Measurements from ENCODE around the gene SPO11. TPM values are rescaled to one million over a fixed set of nuclear protein-coding genes. Genes with fewer than 3 reads are reported as not detected.

SPO11 gene
- total RNA-seq, 1 experiment from 2014 or later = not detected

- no peaks in the 10 kb centered on the region for H4K20me1 ChIP-seq (ENCODE audit: low read length)
- POLR2A ChIA-PET (ENCODE audit: unreplicated experiment) = no interaction called here
- no peak overlapping the region for H3K27ac ChIP-seq (ENCODE audit: low read length)
- no peak for DNase-seq
- H3K4me1 ChIP-seq (ENCODE audit: insufficient read depth, low read length) = peaks cover 22% of the 10 kb centered on the region
- no TSS peak for BruUV-seq (replicated peaks)
- CTCF ChIA-PET = no interaction called here
- TF ChIP-seq, protein P1, sequence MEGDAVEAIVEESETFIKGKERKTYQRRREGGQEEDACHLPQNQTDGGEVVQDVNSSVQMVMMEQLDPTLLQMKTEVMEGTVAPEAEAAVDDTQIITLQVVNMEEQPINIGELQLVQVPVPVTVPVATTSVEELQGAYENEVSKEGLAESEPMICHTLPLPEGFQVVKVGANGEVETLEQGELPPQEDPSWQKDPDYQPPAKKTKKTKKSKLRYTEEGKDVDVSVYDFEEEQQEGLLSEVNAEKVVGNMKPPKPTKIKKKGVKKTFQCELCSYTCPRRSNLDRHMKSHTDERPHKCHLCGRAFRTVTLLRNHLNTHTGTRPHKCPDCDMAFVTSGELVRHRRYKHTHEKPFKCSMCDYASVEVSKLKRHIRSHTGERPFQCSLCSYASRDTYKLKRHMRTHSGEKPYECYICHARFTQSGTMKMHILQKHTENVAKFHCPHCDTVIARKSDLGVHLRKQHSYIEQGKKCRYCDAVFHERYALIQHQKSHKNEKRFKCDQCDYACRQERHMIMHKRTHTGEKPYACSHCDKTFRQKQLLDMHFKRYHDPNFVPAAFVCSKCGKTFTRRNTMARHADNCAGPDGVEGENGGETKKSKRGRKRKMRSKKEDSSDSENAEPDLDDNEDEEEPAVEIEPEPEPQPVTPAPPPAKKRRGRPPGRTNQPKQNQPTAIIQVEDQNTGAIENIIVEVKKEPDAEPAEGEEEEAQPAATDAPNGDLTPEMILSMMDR (conservative IDR thresholded peaks at IDR 0.05; ENCODE audit: low read depth, low read length) = no peak
- no peaks in the 10 kb centered on the region for H3K36me3 ChIP-seq (ENCODE audit: low read depth, low read length)
- H3K9ac ChIP-seq (ENCODE audit: low read length) = no peak overlapping the region
- no peak overlapping the region for H3K4me3 ChIP-seq (ENCODE audit: low read length)
- H3K9me3 ChIP-seq (ENCODE audit: low read length) = no peaks in the 10 kb centered on the region
- intact Hi-C loops (cut with micrococcal nuclease) = no loop called here
- ATAC-seq = no peak
- H2AFZ ChIP-seq (ENCODE audit: low read length) = no peak overlapping the region
- H3K27me3 ChIP-seq (ENCODE audit: low read length) = no peaks in the 10 kb centered on the region
- H3K79me2 ChIP-seq (ENCODE audit: low read length) = peaks cover 8% of the 10 kb centered on the region
- H3K4me2 ChIP-seq (ENCODE audit: low read length) = no peak overlapping the region
- no peaks in the 10 kb centered on the region for H3K9me2 ChIP-seq (replicated peaks; ENCODE audit: low read length)
- H3F3A ChIP-seq (ENCODE audit: low read length, unreplicated experiment) = no peaks in the 10 kb centered on the region
These were observed 57.9 kb downstream of the SPO11 start for GRCh38 chr20:57387463-57387862.

GRCh38 chr20:57387945-57388371 is 58.4 kb downstream of the SPO11 start:
- no peak overlapping the region for H2AFZ ChIP-seq (ENCODE audit: low read length)
- no peaks in the 10 kb centered on the region for H3K9me3 ChIP-seq (ENCODE audit: low read length)
- H3K9ac ChIP-seq (ENCODE audit: low read length) = no peak overlapping the region
- H3K4me2 ChIP-seq (ENCODE audit: low read length) = no peak overlapping the region
- BruUV-seq (replicated peaks) = no TSS peak
- ATAC-seq (no peak), DNase-seq (no peak)
- peaks cover 27% of the 10 kb centered on the region for H3K4me1 ChIP-seq (ENCODE audit: insufficient read depth, low read length)
- peaks cover 3% of the 10 kb centered on the region; the same call in 1 of the 2 replicates for H4K20me1 ChIP-seq (ENCODE audit: low read length)
- H3F3A ChIP-seq (ENCODE audit: low read length, unreplicated experiment) = no peaks in the 10 kb centered on the region
- no peaks in the 10 kb centered on the region for H3K27me3 ChIP-seq (ENCODE audit: low read length)
- intact Hi-C loops (cut with micrococcal nuclease) = no loop called here
- CTCF ChIA-PET = no interaction called here
- TF ChIP-seq EZH2phosphoT487 (IDR thresholded peaks at IDR 0.05; ENCODE audit: borderline replicate concordance, low read length) (no peak), EZH2 (IDR thresholded peaks at IDR 0.05; ENCODE audit: low read length, unreplicated experiment) (no peak)
- TF ChIP-seq, protein P1 (conservative IDR thresholded peaks at IDR 0.05; ENCODE audit: low read depth, low read length) = no peak
- H3K9me2 ChIP-seq (replicated peaks; ENCODE audit: low read length) = no peaks in the 10 kb centered on the region
- H3K27ac ChIP-seq (ENCODE audit: low read length) = no peak overlapping the region
- H3K36me3 ChIP-seq (ENCODE audit: low read depth, low read length) = no peaks in the 10 kb centered on the region
- peaks cover 13% of the 10 kb centered on the region for H3K79me2 ChIP-seq (ENCODE audit: low read length)
- H3K4me3 ChIP-seq (ENCODE audit: low read length) = no peak overlapping the region
- POLR2A ChIA-PET (ENCODE audit: unreplicated experiment) = no interaction called here

GRCh38 chr20:57388953-57389694 is 59.5 kb downstream of the SPO11 start:
- intact Hi-C loops (cut with micrococcal nuclease) = no loop called here
- peaks cover 33% of the 10 kb centered on the region for H3K4me1 ChIP-seq (ENCODE audit: insufficient read depth, low read length)
- 0 out of 2 replicates have a peak overlapping the region, but pooled peaks have one; percentile 0 for H3K27ac ChIP-seq (ENCODE audit: low read length)
- H2AFZ ChIP-seq (ENCODE audit: low read length) = peak overlapping the region; percentile 85
- peaks cover 5% of the 10 kb centered on the region; the same call in 1 of the 2 replicates for H3K36me3 ChIP-seq (ENCODE audit: low read depth, low read length)
- no TSS peak for BruUV-seq (replicated peaks)
- H3F3A ChIP-seq (ENCODE audit: low read length, unreplicated experiment) = no peaks in the 10 kb centered on the region
- peaks cover 25% of the 10 kb centered on the region for H3K79me2 ChIP-seq (ENCODE audit: low read length)
- DNase-seq (peak; percentile 89), ATAC-seq (peak; percentile 69)
- ChIA-PET POLR2A (ENCODE audit: unreplicated experiment) (no interaction called here), CTCF (interaction anchor here (0.6 kb wide), 2 partner anchors 59 to 110 kb away, joined by 6 to 8 read pairs; no protein-coding TSS in a partner anchor)
- H3K9me3 ChIP-seq (ENCODE audit: low read length) = no peaks in the 10 kb centered on the region
- peak overlapping the region; percentile 81 for H3K4me2 ChIP-seq (ENCODE audit: low read length)
- H3K9ac ChIP-seq (ENCODE audit: low read length) = peak overlapping the region; percentile 71
- peak overlapping the region; percentile 58; the same call in 1 of the 2 replicates for H3K4me3 ChIP-seq (ENCODE audit: low read length)
- no peaks in the 10 kb centered on the region for H3K27me3 ChIP-seq (ENCODE audit: low read length)
- no peak for TF ChIP-seq EZH2 (IDR thresholded peaks at IDR 0.05; ENCODE audit: low read length, unreplicated experiment)
- TF ChIP-seq, protein P1 (conservative IDR thresholded peaks at IDR 0.05; ENCODE audit: low read depth, low read length) = peak; percentile 49; the same call in 1 of the 2 replicates
- peaks cover 8% of the 10 kb centered on the region; the same call in 1 of the 2 replicates for H4K20me1 ChIP-seq (ENCODE audit: low read length)
- H3K9me2 ChIP-seq (replicated peaks; ENCODE audit: low read length) = no peaks in the 10 kb centered on the region

Data from PC-3 (cell line).